Measurements from ENCODE around the gene GUCD1.
"Not testable (repeated sequence)": the region's sequence is repeated elsewhere in the genome, so short reads cannot be mapped to it uniquely, and the experiment has no call there.

The GUCD1 gene

DNA sequence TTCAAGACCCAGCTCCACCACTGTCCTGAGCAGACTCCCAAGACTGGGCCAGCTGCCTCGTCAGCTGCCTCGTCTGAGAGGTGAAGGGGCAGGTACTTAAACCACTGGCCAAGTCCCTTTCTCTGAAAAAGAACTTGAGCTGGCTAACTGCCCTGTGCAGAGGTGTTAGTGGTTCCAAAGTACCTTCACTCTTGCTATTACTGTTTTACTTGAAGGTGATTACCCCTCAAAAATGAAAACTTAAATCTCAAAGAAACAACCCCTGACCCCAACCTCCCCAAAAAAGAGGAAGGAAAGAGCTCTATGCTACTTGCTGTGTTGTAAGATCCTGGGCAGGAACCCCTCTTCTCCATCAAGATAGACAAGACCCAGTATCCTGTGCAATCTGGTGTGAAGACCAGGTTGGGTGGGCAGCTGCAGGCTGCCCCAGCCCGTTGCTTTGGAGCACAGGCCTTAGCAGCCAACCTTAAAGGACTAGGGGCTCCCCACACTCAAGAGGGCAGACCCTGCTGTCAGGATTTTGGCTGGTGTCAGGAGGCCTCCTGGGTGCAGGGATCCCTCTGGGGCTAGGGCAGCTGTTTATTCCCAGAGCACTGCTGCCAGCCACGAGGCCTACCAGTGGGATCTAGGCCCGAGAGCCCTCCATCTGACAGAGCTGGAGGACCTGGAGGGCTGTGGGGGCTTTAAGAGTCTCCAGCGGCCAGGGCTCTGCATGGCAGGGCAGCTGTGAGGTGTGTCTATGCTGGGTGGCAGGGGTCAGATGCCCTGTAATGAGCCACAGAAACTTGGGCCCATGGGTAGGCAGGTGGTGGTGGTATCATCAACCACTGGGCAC is 13.0 kb downstream of the GUCD1 start:
- H3K9me3 ChIP-seq (ENCODE audit: insufficient read depth, low read depth, low read length), result no peaks in the 10 kb centered on the region
- no peak overlapping the region for H3K27ac ChIP-seq (ENCODE audit: low read depth, low read length)
- H3K4me3 ChIP-seq (ENCODE audit: low read length), result no peak overlapping the region
- H3K27me3 ChIP-seq (ENCODE audit: insufficient read depth, low read length), result no peaks in the 10 kb centered on the region
- no peak overlapping the region for H3K9ac ChIP-seq (ENCODE audit: low read depth, low read length)
- 92% methylated on average over 6 of the region's 6 CpGs for WGBS
- H3K4me1 ChIP-seq (ENCODE audit: insufficient read depth, low read length), result no peaks in the 10 kb centered on the region
- peaks cover 59% of the 10 kb centered on the region for H3K36me3 ChIP-seq (ENCODE audit: insufficient read depth, low read length)

GRCh38 chr22:24540470-24540869 is 14.5 kb downstream of the GUCD1 start:
- H3K27me3 ChIP-seq (ENCODE audit: insufficient read depth, low read length), result no peaks in the 10 kb centered on the region
- H3K27ac ChIP-seq (ENCODE audit: low read depth, low read length), result no peak overlapping the region
- H3K9me3 ChIP-seq (ENCODE audit: insufficient read depth, low read depth, low read length), result no peaks in the 10 kb centered on the region
- no peak overlapping the region for H3K4me3 ChIP-seq (ENCODE audit: low read length)
- no peak overlapping the region for H3K9ac ChIP-seq (ENCODE audit: low read depth, low read length)
- H3K36me3 ChIP-seq (ENCODE audit: insufficient read depth, low read length), result peaks cover 51% of the 10 kb centered on the region
- no peaks in the 10 kb centered on the region for H3K4me1 ChIP-seq (ENCODE audit: insufficient read depth, low read length)
- 96% methylated on average over 2 of the region's 2 CpGs for WGBS

DNA sequence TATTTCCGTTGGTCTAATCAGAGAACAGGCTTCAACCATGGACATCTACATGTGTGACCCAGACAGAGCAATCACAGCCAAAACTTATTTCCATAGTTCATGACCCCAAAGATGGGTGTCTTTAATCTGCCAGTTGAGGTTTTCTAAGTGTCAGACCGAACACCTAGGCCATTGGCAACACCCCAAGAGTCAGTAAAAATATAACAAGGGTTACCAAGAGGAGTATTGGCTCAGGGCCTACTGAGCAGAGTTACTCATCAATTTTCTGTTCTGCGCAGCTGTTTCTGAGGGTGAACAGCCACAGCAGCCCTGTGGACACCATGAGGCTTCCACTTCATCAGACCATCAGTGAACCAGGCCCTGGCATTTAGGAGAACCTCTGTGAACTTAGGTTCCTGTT is 18.8 kb downstream of the GUCD1 start:
- no peaks in the 10 kb centered on the region for H3K4me1 ChIP-seq (ENCODE audit: insufficient read depth, low read length)
- no peaks in the 10 kb centered on the region for H3K9me3 ChIP-seq (ENCODE audit: insufficient read depth, low read depth, low read length)
- no peaks in the 10 kb centered on the region for H3K27me3 ChIP-seq (ENCODE audit: insufficient read depth, low read length)
- H3K9ac ChIP-seq (ENCODE audit: low read depth, low read length), result no peak overlapping the region
- 97% methylated on average over 3 of the region's 3 CpGs for WGBS
- peaks cover 12% of the 10 kb centered on the region for H3K36me3 ChIP-seq (ENCODE audit: insufficient read depth, low read length)
- H3K27ac ChIP-seq (ENCODE audit: low read depth, low read length), result no peak overlapping the region
- H3K4me3 ChIP-seq (ENCODE audit: low read length), result no peak overlapping the region

- WGBS, result 93% methylated on average over 4 of the region's 4 CpGs
Measured at GRCh38 chr22:24535348-24535747, 19.6 kb downstream of the GUCD1 start.

GRCh38 chr22:24532075-24532474 is 22.9 kb downstream of the GUCD1 start:
- Histone ChIP-seq H3K36me3 (ENCODE audit: insufficient read depth, low read length) (no peaks in the 10 kb centered on the region), H3K27ac (ENCODE audit: low read depth, low read length) (no peak overlapping the region), H3K9ac (ENCODE audit: low read depth, low read length) (no peak overlapping the region), H3K9me3 (ENCODE audit: insufficient read depth, low read depth, low read length) (no peaks in the 10 kb centered on the region), H3K4me1 (ENCODE audit: insufficient read depth, low read length) (no peaks in the 10 kb centered on the region), H3K27me3 (ENCODE audit: insufficient read depth, low read length) (no peaks in the 10 kb centered on the region), H3K4me3 (ENCODE audit: low read length) (no peak overlapping the region)
- WGBS, result 100% methylated on average over 1 of the region's 1 CpG

More at GRCh38 chr22:24535348-24535747, 19.6 kb downstream of the GUCD1 start:
- Histone ChIP-seq H3K9me3 (ENCODE audit: insufficient read depth, low read depth, low read length) (no peaks in the 10 kb centered on the region), H3K9ac (ENCODE audit: low read depth, low read length) (no peak overlapping the region), H3K27me3 (ENCODE audit: insufficient read depth, low read length) (no peaks in the 10 kb centered on the region), H3K4me1 (ENCODE audit: insufficient read depth, low read length) (no peaks in the 10 kb centered on the region), H3K27ac (ENCODE audit: low read depth, low read length) (no peak overlapping the region), H3K36me3 (ENCODE audit: insufficient read depth, low read length) (peaks cover 5% of the 10 kb centered on the region), H3K4me3 (ENCODE audit: low read length) (no peak overlapping the region)

GRCh38 chr22:24530968-24531367 is 24.0 kb downstream of the GUCD1 start:
- not testable (repeated sequence) for H3K27me3 ChIP-seq (ENCODE audit: insufficient read depth, low read length); H3K4me1 ChIP-seq (ENCODE audit: insufficient read depth, low read length); H3K9me3 ChIP-seq (ENCODE audit: insufficient read depth, low read depth, low read length); H3K27ac ChIP-seq (ENCODE audit: low read depth, low read length); H3K4me3 ChIP-seq (ENCODE audit: low read length); H3K36me3 ChIP-seq (ENCODE audit: insufficient read depth, low read length); H3K9ac ChIP-seq (ENCODE audit: low read depth, low read length)
- 80% methylated on average over 3 of the region's 3 CpGs for WGBS

- Histone ChIP-seq H3K27ac (ENCODE audit: low read depth, low read length) (no peak overlapping the region), H3K9me3 (ENCODE audit: insufficient read depth, low read depth, low read length) (no peaks in the 10 kb centered on the region), H3K9ac (ENCODE audit: low read depth, low read length) (no peak overlapping the region), H3K4me1 (ENCODE audit: insufficient read depth, low read length) (no peaks in the 10 kb centered on the region), H3K27me3 (ENCODE audit: insufficient read depth, low read length) (no peaks in the 10 kb centered on the region), H3K36me3 (ENCODE audit: insufficient read depth, low read length) (no peaks in the 10 kb centered on the region), H3K4me3 (ENCODE audit: low read length) (no peak overlapping the region)
- WGBS, result 83% methylated on average over 1 of the region's 2 CpGs
Measured at GRCh38 chr22:24529898-24530297, 25.0 kb downstream of the GUCD1 start.

- no peaks in the 10 kb centered on the region for H3K36me3 ChIP-seq (ENCODE audit: insufficient read depth, low read length)
- 97% methylated on average over 2 of the region's 2 CpGs for WGBS
- H3K27ac ChIP-seq (ENCODE audit: low read depth, low read length), result no peak overlapping the region
- H3K27me3 ChIP-seq (ENCODE audit: insufficient read depth, low read length), result no peaks in the 10 kb centered on the region
- H3K4me3 ChIP-seq (ENCODE audit: low read length), result no peak overlapping the region
- H3K9me3 ChIP-seq (ENCODE audit: insufficient read depth, low read depth, low read length), result no peaks in the 10 kb centered on the region
- no peak overlapping the region for H3K9ac ChIP-seq (ENCODE audit: low read depth, low read length)
- H3K4me1 ChIP-seq (ENCODE audit: insufficient read depth, low read length), result 0 out of 2 replicates have a peak, but pooled peaks cover 3% of the 10 kb centered on the region
Measured at GRCh38 chr22:24526191-24526590, 28.7 kb downstream of the GUCD1 start.

GRCh38 chr22:24525416-24526037 is 29.4 kb downstream of the GUCD1 start:
- no peaks in the 10 kb centered on the region for H3K27me3 ChIP-seq (ENCODE audit: insufficient read depth, low read length)
- H3K4me3 ChIP-seq (ENCODE audit: low read length), result no peak overlapping the region
- H3K36me3 ChIP-seq (ENCODE audit: insufficient read depth, low read length), result no peaks in the 10 kb centered on the region
- 21% methylated on average over 12 of the region's 12 CpGs for WGBS
- no peaks in the 10 kb centered on the region for H3K9me3 ChIP-seq (ENCODE audit: insufficient read depth, low read depth, low read length)
- H3K27ac ChIP-seq (ENCODE audit: low read depth, low read length), result no peak overlapping the region
- 0 out of 2 replicates have a peak, but pooled peaks cover 3% of the 10 kb centered on the region for H3K4me1 ChIP-seq (ENCODE audit: insufficient read depth, low read length)
- no peak overlapping the region for H3K9ac ChIP-seq (ENCODE audit: low read depth, low read length)

- H3K27ac ChIP-seq (ENCODE audit: low read depth, low read length), result no peak overlapping the region
Measured at GRCh38 chr22:24523873-24524272, 31.1 kb downstream of the GUCD1 start.

DNA sequence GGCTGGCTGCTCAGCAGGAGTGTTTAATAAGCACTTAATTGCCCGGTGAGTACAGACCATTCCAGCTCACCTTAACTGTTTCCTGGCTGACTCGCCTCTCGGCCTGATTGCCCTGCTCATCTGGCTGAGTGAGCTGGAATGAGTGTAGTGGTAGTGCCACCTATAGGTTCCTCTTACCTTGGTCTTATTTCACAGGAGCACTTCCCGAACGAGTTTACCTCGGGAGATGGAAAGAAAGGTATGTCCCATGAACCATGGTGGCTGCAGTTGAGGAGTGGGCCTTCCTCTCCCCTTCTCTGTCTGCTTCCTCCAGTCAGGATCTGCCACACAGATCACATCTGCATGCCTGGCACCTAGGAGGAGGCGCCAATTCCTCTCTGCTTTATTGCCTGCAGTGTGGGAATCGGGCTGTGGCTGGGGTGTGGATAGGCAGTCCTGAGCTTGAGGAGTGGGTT is 33.1 kb downstream of the GUCD1 start:
- WGBS, result 27% methylated on average over 8 of the region's 8 CpGs
- Histone ChIP-seq H3K9ac (ENCODE audit: low read depth, low read length) (no peak overlapping the region), H3K4me1 (ENCODE audit: insufficient read depth, low read length) (0 out of 2 replicates have a peak, but pooled peaks cover 3% of the 10 kb centered on the region), H3K9me3 (ENCODE audit: insufficient read depth, low read depth, low read length) (no peaks in the 10 kb centered on the region), H3K4me3 (ENCODE audit: low read length) (no peak overlapping the region), H3K27me3 (ENCODE audit: insufficient read depth, low read length) (no peaks in the 10 kb centered on the region), H3K27ac (ENCODE audit: low read depth, low read length) (no peak overlapping the region), H3K36me3 (ENCODE audit: insufficient read depth, low read length) (no peaks in the 10 kb centered on the region)

More at GRCh38 chr22:24523873-24524272, 31.1 kb downstream of the GUCD1 start:
- Histone ChIP-seq H3K9ac (ENCODE audit: low read depth, low read length) (no peak overlapping the region), H3K27me3 (ENCODE audit: insufficient read depth, low read length) (no peaks in the 10 kb centered on the region), H3K4me1 (ENCODE audit: insufficient read depth, low read length) (0 out of 2 replicates have a peak, but pooled peaks cover 3% of the 10 kb centered on the region), H3K9me3 (ENCODE audit: insufficient read depth, low read depth, low read length) (no peaks in the 10 kb centered on the region), H3K4me3 (ENCODE audit: low read length) (no peak overlapping the region), H3K36me3 (ENCODE audit: insufficient read depth, low read length) (no peaks in the 10 kb centered on the region)
- 93% methylated on average over 2 of the region's 2 CpGs for WGBS

All from HUES64 (cell line).